Measurements from ENCODE around the gene OPTN.

DNA sequence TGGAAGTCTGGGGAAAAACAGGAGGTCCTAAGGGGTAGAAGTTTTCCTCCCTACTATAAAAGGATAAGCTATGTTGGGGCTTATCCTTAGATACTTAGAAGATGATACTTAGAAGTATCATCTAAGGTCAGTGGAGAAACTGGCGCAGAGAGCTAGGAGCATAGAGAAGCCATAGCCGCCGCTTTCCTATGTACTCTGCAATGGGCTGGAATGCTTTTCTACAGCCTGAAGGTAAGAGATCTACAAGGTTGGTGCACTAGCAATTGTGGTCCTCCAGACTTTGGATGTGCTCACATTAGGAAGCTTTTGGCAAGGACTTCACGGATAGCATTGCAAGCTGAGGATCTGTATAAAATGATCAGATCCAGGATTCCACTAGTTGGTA is 12.4 kb upstream of the OPTN start:
- TF ChIP-seq EZH2 (IDR thresholded peaks at IDR 0.05) (no peak), POLR2AphosphoS5 (IDR thresholded peaks at IDR 0.05; ENCODE audit: borderline replicate concordance, low read depth, low read length) (no peak), FOXP2 (optimal IDR thresholded peaks at IDR 0.05; ENCODE audit: control extremely low read depth, extremely low read length, insufficient read depth) (no peak)
